Testis (tissue), 2 donors: ENCODE measurements around the gene FHIT.

Source experiments
- CTCF ChIP-seq, 3 experiments: fragments of 450-650 bp in 2 of 3; fragments of 200-600 bp in 1 of 3; sonication (generic) in 1 of 3; IDR thresholded peaks; one replicate each; pipeline ENCODE4 v1.5.1; 2016 to 2019; ENCODE audit warnings: antibody characterized with exemption in 3 of 3, mild to moderate bottlenecking in 2 of 3, moderate library complexity in 1 of 3
- POLR2A ChIP-seq: fragments of 450-650 bp; IDR thresholded peaks from one replicate; pipeline ENCODE4 v1.6.1; 2017; ENCODE audit warnings: antibody characterized with exemption, mild to moderate bottlenecking, moderate library complexity

GRCh38 chr3:60998858-60999257, 252.4 kb downstream of the FHIT start:
- TF ChIP-seq POLR2A (no peak), CTCF (IDR thresholded peaks at IDR 0.05) (no peak)
